Posterior cingulate gyrus (tissue), 11 donors: ENCODE data around the gene MED12L.

Experiments used
- DNase-seq, 10 donors: peaks; one replicate each; pipeline versions ENCODE4 v3.0.0 to v3.0.0-alpha.2; 2020 to 2021; ENCODE audit warnings: mixed read lengths in 3 of 10
- intact Hi-C: fragments of 100-400 bp; cut with DNase I; formaldehyde crosslinking; loops from one replicate; pipeline ENCODE4 v1.15.1; 2023

MED12L gene

GRCh38 chr3:151133175-151133574, 47.7 kb downstream of the MED12L start:
- DNase-seq = no peak
- intact Hi-C loops = no loop called here

GRCh38 chr3:151133917-151134450, 48.5 kb downstream of the MED12L start:
- no peak for DNase-seq
- intact Hi-C loops = no loop called here

GRCh38 chr3:151135541-151136337, 50.3 kb downstream of the MED12L start:
- intact Hi-C loops = no loop called here
- DNase-seq = peak in 5 of 10 donors; percentile 24 to 85 (median 29)

- no peak for DNase-seq
- intact Hi-C loops = loop anchor here (5.0 to 10.0 kb wide), 3 partner anchors 58 to 271 kb away; partner anchors contain the start of gene MED12L
These were observed 57.5 kb downstream of the MED12L start for GRCh38 chr3:151142929-151143328.

- intact Hi-C loops = loop anchor here (5.0 to 10.0 kb wide), 3 partner anchors 59 to 272 kb away; partner anchors contain the start of gene MED12L
- DNase-seq = no peak
These were observed 58.6 kb downstream of the MED12L start for GRCh38 chr3:151144016-151144415.

- intact Hi-C loops = loop anchor here (5.0 to 10.0 kb wide), 3 partner anchors 60 to 272 kb away; partner anchors contain the start of gene MED12L
These were observed 59.3 kb downstream of the MED12L start for GRCh38 chr3:151144760-151145159.

GRCh38 chr3:151145713-151146070, 60.2 kb downstream of the MED12L start:
- DNase-seq = peak in 1 of 10 donors; percentile 27

More at GRCh38 chr3:151144760-151145159, 59.3 kb downstream of the MED12L start:
- no peak for DNase-seq

GRCh38 chr3:151146071-151146730, 60.7 kb downstream of the MED12L start:
- intact Hi-C loops = loop anchor here (1.0 to 10.0 kb wide), 5 partner anchors 61 to 425 kb away; partner anchors contain the start of gene MED12L
- DNase-seq = peak; percentile 41 to 94 (median 72)

More at GRCh38 chr3:151145713-151146070, 60.2 kb downstream of the MED12L start:
- intact Hi-C loops = loop anchor here (1.0 to 10.0 kb wide), 5 partner anchors 61 to 424 kb away; partner anchors contain the start of gene MED12L

- DNase-seq = no peak
- intact Hi-C loops = loop anchor here (1.0 to 10.0 kb wide), 5 partner anchors 62 to 425 kb away; partner anchors contain the start of gene MED12L
These were observed 61.2 kb downstream of the MED12L start for GRCh38 chr3:151146731-151147091.

GRCh38 chr3:151147299-151147698, 61.8 kb downstream of the MED12L start:
- intact Hi-C loops = loop anchor here (2.0 to 10.0 kb wide), 3 partner anchors 62 to 358 kb away; partner anchors contain the start of gene MED12L
- no peak for DNase-seq

- DNase-seq = peak in 1 of 10 donors; percentile 45
- intact Hi-C loops = no loop called here
These were observed 67.1 kb downstream of the MED12L start for GRCh38 chr3:151152455-151153079.

GRCh38 chr3:151154566-151154965, 69.1 kb downstream of the MED12L start:
- no peak for DNase-seq
- intact Hi-C loops = no loop called here

GRCh38 chr3:151155409-151156128, 70.1 kb downstream of the MED12L start:
- intact Hi-C loops = no loop called here
- peak in 1 of 10 donors; percentile 37 for DNase-seq

- DNase-seq = no peak
- intact Hi-C loops = no loop called here
These were observed 71.3 kb downstream of the MED12L start for GRCh38 chr3:151156618-151157216.

- intact Hi-C loops = loop anchor here (10.0 kb wide), 1 partner anchor 65 kb away; no protein-coding TSS in a partner anchor
- peak in 1 of 10 donors; percentile 31 for DNase-seq
These were observed 74.3 kb downstream of the MED12L start for GRCh38 chr3:151159806-151160205.

- DNase-seq = no peak
- intact Hi-C loops = loop anchor here (10.0 kb wide), 1 partner anchor 60 kb away; no protein-coding TSS in a partner anchor
These were observed 79.8 kb downstream of the MED12L start for GRCh38 chr3:151165226-151165625.

GRCh38 chr3:151166161-151166560, 80.7 kb downstream of the MED12L start:
- intact Hi-C loops = loop anchor here (10.0 kb wide), 1 partner anchor 59 kb away; no protein-coding TSS in a partner anchor

GRCh38 chr3:151168269-151169094, 83.0 kb downstream of the MED12L start:
- intact Hi-C loops = loop anchor here (1.0 to 10.0 kb wide), 2 partner anchors 56 to 115 kb away; no protein-coding TSS in a partner anchor

More at GRCh38 chr3:151166161-151166560, 80.7 kb downstream of the MED12L start:
- no peak for DNase-seq

More at GRCh38 chr3:151168269-151169094, 83.0 kb downstream of the MED12L start:
- peak; percentile 34 to 94 (median 73) for DNase-seq
